Brain microvascular endothelial cell (primary cell): ENCODE results near the gene PTPRN2.
"Not testable (repeated sequence)": the region's sequence is repeated elsewhere in the genome, so short reads cannot be mapped to it uniquely, and the experiment has no call there.

Experiments used
- DNase-seq: peaks from one replicate; pipeline ENCODE4 v3.0.0-alpha.2; 2020
- H3K27ac ChIP-seq: fragments of 250-450 bp; sonication (Bioruptor Pico); 2 replicates; pipeline ENCODE4 v1.5.1; 2020; ENCODE audit warnings: mild to moderate bottlenecking, moderate library complexity
- H3K27me3 ChIP-seq: fragments of 250-450 bp; sonication (Bioruptor Pico); replicated peaks from 2 replicates; pipeline ENCODE4 v1.5.1; 2020; ENCODE audit warnings: mild to moderate bottlenecking
- H3K36me3 ChIP-seq: fragments of 250-450 bp; sonication (Bioruptor Pico); replicated peaks from 2 replicates; pipeline ENCODE4 v1.5.1; 2020; ENCODE audit warnings: mild to moderate bottlenecking
- H3K4me3 ChIP-seq: 2 replicates; pipeline ENCODE4 v1.5.1; 2011; ENCODE audit warnings: low read depth, mild to moderate bottlenecking, control low read depth, low read length, moderate library complexity
- in situ Hi-C: cut with HindIII; loops from 2 replicates; pipeline ENCODE4 v1.10.0; 2017; ENCODE audit warnings: low sequenced_read_pairs, low pct_ligation_motif_present
- TF ChIP-seq, protein P1 (sequence below): IDR thresholded peaks from 2 replicates; pipeline ENCODE4 v1.5.1; 2011; ENCODE audit warnings: low read depth, mild to moderate bottlenecking, moderate library complexity, low read length, control low read depth, inconsistent platforms; ENCODE audit errors: missing control alignments

PTPRN2 gene

DNA sequence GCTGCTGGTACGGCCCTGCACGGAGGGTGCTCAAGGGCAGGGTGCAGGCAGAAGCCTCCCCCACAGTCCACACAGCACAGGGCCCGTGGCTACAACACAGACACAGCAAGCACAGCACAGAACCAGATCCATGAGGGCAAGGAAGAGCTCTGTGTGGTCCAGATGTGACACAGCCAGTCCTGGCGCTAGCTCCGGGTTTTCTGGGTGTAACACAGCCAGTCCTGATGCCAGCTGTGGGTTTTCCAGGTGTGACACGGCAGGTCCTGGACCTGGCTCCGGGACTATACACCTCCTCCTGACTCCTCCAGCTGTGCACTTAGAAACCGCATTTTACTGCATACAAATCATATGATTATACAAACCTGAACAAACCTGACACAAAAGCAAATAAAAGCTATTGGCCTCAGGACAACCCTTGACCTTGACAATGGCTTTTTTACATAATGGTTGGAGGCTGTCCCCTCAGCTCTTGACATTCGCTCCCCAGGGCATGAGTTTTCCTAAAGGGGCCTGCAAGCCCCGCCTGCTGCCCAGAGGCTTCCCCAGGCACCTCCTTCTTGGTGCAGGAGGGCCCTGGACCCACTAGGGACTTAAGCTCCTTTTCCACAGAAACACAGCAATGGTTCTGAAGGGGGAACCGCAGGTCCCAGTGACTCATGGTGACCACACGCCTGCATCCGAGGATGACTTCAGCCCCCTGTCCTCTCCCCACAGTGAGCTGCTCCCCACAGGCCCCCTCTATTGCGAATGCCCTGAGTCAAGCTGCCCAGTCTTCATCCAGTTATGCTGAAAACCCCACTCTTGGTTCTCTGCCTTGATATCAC, 209.6 kb downstream of the PTPRN2 start:
- Histone ChIP-seq H3K27ac (no peak overlapping the region), H3K27me3 (no peaks in the 10 kb centered on the region), H3K4me3 (no peak overlapping the region), H3K36me3 (no peaks in the 10 kb centered on the region)
- TF ChIP-seq, protein P1, sequence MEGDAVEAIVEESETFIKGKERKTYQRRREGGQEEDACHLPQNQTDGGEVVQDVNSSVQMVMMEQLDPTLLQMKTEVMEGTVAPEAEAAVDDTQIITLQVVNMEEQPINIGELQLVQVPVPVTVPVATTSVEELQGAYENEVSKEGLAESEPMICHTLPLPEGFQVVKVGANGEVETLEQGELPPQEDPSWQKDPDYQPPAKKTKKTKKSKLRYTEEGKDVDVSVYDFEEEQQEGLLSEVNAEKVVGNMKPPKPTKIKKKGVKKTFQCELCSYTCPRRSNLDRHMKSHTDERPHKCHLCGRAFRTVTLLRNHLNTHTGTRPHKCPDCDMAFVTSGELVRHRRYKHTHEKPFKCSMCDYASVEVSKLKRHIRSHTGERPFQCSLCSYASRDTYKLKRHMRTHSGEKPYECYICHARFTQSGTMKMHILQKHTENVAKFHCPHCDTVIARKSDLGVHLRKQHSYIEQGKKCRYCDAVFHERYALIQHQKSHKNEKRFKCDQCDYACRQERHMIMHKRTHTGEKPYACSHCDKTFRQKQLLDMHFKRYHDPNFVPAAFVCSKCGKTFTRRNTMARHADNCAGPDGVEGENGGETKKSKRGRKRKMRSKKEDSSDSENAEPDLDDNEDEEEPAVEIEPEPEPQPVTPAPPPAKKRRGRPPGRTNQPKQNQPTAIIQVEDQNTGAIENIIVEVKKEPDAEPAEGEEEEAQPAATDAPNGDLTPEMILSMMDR: no peak
- in situ Hi-C loops: no loop called here
- DNase-seq: no peak

DNA sequence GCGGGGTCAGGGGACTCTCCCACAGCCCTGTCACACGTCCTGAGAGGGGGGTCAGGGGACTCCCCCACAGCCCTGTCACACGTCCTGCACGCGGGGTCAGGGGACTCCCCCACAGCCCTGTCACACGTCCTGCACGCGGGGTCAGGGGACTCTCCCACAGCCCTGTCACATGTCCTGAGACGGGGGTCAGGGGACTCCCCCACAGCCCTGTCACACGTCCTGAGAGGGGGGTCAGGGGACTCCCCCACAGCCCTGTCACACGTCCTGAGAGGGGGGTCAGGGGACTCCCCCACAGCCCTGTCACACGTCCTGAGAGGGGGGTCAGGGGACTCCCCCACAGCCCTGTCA, 210.8 kb downstream of the PTPRN2 start:
- not testable (repeated sequence) for DNase-seq

DNA sequence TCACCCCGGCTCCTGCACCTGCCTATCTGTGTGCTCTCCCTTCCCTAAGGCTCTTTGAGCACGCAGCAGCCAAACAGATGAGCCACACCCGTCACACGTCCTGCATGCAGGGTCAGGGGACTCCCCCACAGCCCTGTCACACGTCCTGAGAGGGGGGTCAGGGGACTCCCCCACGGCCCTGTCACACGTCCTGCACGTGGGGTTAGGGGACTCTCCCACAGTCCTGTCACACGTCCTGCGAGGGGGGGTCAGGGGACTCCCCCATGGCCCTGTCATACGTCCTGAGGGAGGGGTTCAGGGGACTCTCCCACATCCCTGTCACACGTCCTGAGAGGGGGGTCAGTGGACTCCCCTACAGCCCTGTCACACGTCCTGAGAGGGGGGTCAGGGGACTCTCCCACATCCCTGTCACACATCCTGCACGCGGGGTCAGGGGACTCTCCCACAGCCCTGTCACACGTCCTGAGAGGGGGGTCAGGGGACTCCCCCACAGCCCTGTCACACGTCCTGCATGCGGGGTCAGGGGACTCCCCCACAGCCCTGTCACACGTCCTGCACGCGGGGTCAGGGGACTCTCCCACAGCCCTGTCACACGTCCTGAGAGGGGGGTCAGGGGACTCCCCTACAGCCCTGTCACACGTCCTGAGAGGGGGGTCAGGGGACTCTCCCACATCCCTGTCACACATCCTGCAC, 211.3 kb downstream of the PTPRN2 start:
- H3K36me3 ChIP-seq, H3K27me3 ChIP-seq, H3K4me3 ChIP-seq, DNase-seq, H3K27ac ChIP-seq, in situ Hi-C loops: not testable (repeated sequence)

More for the DNA sequence above, 210.8 kb downstream of the PTPRN2 start:
- H3K27me3 ChIP-seq, H3K4me3 ChIP-seq, H3K36me3 ChIP-seq, H3K27ac ChIP-seq, in situ Hi-C loops: not testable (repeated sequence)

DNA sequence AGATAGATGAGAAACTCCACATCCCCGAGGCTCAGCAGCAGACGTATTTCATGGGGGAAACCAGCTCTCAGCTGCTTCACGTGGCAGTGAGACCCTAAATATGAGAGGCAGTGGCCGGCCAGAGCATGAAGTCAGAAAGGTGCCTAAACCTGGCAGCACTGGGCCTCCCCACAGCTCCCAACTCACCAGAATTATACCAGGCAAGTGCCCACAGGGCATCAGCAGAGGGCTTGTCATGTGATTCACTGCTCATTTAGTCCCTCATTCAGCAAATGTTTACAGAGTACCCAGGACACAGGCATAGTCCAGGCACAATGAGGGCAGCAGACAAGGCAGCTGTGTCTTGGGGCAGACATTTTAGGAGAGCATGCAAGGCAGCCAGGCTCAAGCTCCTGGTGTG, 212.6 kb downstream of the PTPRN2 start:
- in situ Hi-C loops: no loop called here
- Histone ChIP-seq H3K27ac (no peak overlapping the region), H3K4me3 (no peak overlapping the region), H3K36me3 (no peaks in the 10 kb centered on the region), H3K27me3 (no peaks in the 10 kb centered on the region)
- TF ChIP-seq, protein P1: no peak
- no peak for DNase-seq

DNA sequence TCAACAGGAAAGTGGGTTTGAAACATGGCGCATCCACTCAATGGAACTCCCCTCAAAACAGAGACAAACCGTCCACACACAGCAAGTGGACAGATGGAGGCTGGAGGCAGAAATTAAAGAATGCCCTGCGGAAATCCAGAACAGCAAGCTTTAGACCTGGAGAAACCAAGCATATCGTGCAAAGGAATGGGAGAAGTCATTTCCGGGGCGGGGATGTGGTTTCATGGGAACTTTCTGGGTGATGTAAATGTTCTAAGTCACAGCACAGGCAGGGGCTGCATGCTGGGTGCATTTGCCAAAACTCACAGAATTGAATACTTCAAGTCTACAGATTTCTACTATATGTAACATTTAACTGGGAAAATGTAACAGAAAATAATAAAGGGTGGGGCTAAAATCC, 213.0 kb downstream of the PTPRN2 start:
- Histone ChIP-seq H3K36me3 (no peaks in the 10 kb centered on the region), H3K27ac (no peak overlapping the region), H3K4me3 (no peak overlapping the region), H3K27me3 (no peaks in the 10 kb centered on the region)
- in situ Hi-C loops: no loop called here
- TF ChIP-seq, protein P1: no peak
- DNase-seq: peak; percentile 20

DNA sequence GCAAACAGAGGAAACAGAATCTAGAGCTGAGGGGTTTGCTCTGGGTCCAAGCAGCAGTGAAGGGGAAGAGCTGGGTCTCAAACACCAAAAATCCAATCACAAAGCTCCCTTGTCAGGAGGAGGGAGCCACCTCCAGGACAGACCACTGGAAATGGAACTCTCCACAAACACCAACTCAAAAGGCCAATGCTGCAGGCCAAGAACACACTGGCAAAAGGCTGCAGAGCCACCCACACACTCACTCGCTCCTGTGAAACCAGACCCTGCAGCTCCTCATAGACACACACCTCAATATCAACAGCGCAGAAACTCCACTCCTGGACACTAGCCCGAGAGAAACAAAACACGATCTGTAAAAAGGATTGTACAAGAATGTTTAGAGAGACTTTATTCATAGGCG, 213.5 kb downstream of the PTPRN2 start:
- in situ Hi-C loops: no loop called here
- no peak for DNase-seq
- no peak overlapping the region for H3K27ac ChIP-seq

More for the DNA sequence above, 213.5 kb downstream of the PTPRN2 start:
- no peaks in the 10 kb centered on the region for H3K36me3 ChIP-seq
- H3K4me3 ChIP-seq: no peak overlapping the region
- no peaks in the 10 kb centered on the region for H3K27me3 ChIP-seq
- TF ChIP-seq, protein P1: no peak
